DLD1 (cell line): ENCODE data around the gene SLX1A.
"Not testable (repeated sequence)": the region's sequence is repeated elsewhere in the genome, so short reads cannot be mapped to it uniquely, and the experiment has no call there.

Source experiments
- in situ Hi-C: cut with HindIII; loops from 2 replicates; pipeline ENCODE4 v1.10.0; 2017; ENCODE audit warnings: low sequenced_read_pairs

The SLX1A gene

GRCh38 chr16:30193615-30194014, at the start of gene SLX1A, which contains the start of gene BOLA2B:
TSS of gene SLX1A (plus strand) at chr16:30193875. CDS start at chr16:30194085, 210 bp downstream.
TSS of gene BOLA2B (minus strand) at chr16:30193666. CDS start at chr16:30193595, 71 bp downstream.
- in situ Hi-C loops: not testable (repeated sequence)

DNA sequence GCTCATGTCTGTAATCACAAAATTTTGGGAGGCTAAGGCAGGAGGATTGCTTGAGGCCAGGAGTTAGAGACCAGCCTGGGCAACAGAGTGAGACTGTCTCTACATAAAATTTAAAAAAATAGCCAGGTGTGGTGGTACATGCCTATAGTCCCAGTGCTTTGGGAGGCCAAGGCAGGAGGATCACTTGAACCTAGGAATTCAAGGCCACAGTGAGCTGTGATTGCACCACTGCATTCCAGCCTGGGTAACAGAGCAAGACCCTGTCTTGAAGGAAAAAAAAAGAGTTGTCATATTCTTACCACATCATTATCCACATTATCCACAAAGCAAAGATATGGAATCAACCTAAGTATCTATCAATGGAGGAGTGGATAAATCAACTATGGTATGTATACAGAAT, 49.7 kb upstream of the SLX1A start:
- in situ Hi-C loops: no loop called here

GRCh38 chr16:30144917-30145316, 48.8 kb upstream of the SLX1A start:
- in situ Hi-C loops: no loop called here

GRCh38 chr16:30145657-30146056, 48.0 kb upstream of the SLX1A start:
- in situ Hi-C loops: no loop called here

GRCh38 chr16:30147843-30148510, 45.7 kb upstream of the SLX1A start:
- in situ Hi-C loops: no loop called here

- in situ Hi-C loops: no loop called here
Observed at GRCh38 chr16:30149250-30149930, 44.3 kb upstream of the SLX1A start.

GRCh38 chr16:30151091-30151490, 42.6 kb upstream of the SLX1A start:
- in situ Hi-C loops: no loop called here

- in situ Hi-C loops: no loop called here
Observed at GRCh38 chr16:30152517-30152916, 41.2 kb upstream of the SLX1A start.

DNA sequence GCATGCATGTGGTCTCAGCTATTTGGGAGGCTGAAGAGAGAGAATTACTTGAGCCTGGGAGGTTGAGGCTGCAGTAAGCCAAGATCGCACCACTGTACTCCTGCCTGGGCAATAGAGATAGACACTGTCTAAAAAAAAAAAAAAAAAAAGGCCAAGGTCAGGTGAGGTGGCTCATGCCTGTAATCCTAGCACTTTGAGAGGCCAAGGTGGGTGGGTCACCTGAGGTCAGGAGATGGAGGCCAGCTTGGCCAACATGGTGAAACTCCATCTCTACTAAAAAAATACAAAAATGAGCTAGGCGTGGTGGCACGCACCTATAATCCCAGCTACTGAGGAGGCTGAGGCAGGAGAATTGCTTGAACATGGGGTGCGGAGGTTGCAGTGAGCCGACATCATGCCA, 38.5 kb upstream of the SLX1A start:
- in situ Hi-C loops: no loop called here

- in situ Hi-C loops: no loop called here
Observed at GRCh38 chr16:30157214-30157613, 36.5 kb upstream of the SLX1A start.

- in situ Hi-C loops: no loop called here
Observed at GRCh38 chr16:30163538-30163937, 30.1 kb upstream of the SLX1A start.

GRCh38 chr16:30166202-30166902, 27.3 kb upstream of the SLX1A start:
- in situ Hi-C loops: no loop called here

DNA sequence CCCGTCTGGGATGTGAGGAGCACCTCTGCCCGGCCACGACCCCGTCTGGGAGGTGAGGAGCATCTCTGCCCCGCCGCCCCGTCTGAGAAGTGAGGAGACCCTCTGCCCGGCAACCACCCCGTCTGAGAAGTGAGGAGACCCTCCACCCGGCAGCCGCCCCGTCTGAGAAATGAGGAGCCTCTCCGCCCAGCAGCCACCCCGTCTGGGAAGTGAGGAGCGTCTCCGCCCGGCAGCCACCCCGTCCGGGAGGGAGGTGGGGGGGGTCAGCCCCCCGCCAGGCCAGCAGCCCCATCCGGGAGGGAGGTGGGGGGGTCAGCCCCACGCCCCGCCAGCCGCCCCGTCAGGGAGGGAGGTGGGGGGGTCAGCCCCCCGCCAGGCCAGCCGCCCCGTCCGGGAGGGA, 24.9 kb upstream of the SLX1A start:
- in situ Hi-C loops: not testable (repeated sequence)

DNA sequence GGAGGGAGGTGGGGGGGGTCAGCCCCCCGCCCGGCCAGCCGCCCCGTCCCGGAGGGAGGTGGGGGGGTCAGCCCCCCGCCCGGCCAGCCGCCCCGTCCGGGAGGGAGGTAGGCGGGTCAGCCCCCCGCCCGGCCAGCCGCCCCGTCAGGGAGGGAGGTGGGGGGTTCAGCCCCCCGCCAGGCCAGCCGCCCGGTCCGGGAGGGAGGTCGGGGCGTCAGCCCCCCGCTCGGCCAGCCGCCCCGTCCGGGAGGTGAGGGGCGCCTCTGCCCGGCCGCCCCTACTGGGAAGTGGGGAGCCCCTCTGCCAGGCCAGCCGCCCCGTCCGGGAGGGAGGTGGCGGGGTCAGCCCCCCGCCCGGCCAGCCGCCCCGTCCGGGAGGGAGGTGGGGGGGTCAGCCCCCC, 24.3 kb upstream of the SLX1A start:
- in situ Hi-C loops: not testable (repeated sequence)

DNA sequence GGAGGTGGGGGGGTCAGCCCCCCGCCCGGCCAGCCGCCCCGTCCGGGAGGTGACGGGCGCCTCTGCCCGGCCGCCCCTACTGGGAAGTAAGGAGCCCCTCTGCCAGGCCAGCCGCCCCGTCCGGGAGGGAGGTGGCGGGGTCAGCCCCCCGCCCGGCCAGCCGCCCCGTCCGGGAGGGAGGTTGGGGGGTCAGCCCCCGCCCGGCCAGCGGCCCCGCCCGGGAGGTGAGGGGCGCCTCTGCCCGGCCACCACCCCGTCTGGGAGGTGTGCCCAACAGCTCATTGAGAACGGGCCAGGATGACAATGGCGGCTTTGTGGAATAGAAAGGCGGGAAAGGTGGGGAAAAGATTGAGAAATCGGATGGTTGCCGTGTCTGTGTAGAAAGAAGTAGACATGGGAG, 23.5 kb upstream of the SLX1A start:
- in situ Hi-C loops: not testable (repeated sequence)

DNA sequence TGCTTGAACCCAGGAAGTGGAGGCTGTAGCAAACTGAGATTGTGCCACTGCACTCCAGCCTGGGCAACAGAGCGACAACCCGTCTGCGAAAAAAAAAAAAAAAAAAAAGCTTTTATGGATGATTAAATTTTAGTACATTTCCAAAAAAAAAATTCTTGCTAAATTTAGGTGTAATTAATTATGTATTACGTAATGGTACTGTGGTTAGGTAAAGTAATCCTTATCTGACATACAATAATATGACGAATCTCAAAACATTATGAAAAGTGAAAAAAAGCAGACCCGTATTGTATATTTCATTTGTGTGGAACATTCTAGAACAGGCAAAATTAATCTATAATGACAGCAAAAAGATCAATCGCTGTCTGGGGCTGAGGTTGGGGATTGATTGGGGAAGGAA, 20.6 kb upstream of the SLX1A start:
- in situ Hi-C loops: no loop called here

DNA sequence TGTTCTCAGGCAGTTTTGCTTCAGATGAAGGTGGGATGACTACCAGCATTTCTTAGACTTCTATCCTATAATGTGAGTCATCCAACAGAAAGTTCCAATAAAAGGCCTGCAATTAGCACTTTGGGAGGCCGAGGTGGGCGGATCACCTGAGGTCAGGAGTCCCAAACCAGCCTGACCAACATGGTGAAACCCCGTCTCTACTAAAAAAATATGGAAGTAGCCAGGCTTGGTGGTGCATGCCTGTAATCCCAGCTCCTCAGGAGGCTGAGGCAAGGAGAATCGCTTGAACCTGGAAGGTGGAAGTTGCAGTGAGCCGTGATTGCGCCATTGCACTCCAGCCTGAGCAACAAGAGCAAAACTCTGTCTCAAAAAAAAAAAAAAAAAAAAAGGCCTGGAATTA, 16.8 kb upstream of the SLX1A start:
- in situ Hi-C loops: not testable (repeated sequence)

DNA sequence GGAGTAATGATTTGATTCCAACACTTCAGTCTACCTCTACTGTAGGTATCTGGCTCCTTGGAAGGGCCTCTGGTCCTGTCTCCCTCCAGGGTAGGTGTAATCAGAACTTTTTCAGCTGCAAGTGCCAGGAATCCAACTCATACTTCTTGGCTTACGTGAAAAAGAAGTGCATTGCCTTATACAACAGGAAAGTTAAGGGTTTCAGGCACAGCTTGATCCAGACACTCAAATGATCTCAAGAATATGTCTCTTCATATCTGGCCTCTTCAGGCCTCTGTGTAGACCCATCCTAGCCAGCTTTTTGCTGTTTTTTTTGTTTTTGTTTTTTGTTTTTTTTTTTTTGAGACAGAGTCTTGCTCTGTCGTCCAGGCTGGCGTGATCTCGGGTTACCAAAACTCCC, 14.5 kb upstream of the SLX1A start:
- in situ Hi-C loops: no loop called here

DNA sequence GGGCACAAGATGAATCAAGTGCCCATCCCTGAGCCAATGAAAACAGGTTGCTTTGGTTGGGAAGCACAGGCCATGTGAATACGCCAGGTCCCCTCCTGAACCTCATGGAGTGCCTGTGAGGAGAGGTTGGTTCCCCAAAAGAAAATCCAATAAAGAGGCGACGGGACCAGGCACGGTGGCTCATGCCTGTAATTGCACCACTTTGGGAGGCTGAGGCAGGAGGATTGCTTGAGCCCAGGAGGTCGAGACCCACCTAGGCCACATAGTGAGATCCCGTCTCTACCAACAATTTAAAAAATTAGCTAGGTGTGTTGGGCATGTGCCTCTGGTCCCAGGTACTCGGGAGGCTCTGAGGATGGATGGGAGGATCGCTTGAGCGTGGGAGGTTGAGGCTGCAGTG, 13.7 kb upstream of the SLX1A start:
- in situ Hi-C loops: no loop called here

- in situ Hi-C loops: no loop called here
Observed at GRCh38 chr16:30180741-30181140, 12.9 kb upstream of the SLX1A start.

- in situ Hi-C loops: no loop called here
Observed at GRCh38 chr16:30183233-30184095, 10.2 kb upstream of the SLX1A start, which contains the start of gene CORO1A. TSS of gene CORO1A (plus strand) at chr16:30183602. CDS start at chr16:30185210, 1,608 bp downstream.
